ENCODE results near the gene LIMK1.
"Not testable (repeated sequence)": the region's sequence is repeated elsewhere in the genome, so short reads cannot be mapped to it uniquely, and the experiment has no call there.

The LIMK1 gene

DNA sequence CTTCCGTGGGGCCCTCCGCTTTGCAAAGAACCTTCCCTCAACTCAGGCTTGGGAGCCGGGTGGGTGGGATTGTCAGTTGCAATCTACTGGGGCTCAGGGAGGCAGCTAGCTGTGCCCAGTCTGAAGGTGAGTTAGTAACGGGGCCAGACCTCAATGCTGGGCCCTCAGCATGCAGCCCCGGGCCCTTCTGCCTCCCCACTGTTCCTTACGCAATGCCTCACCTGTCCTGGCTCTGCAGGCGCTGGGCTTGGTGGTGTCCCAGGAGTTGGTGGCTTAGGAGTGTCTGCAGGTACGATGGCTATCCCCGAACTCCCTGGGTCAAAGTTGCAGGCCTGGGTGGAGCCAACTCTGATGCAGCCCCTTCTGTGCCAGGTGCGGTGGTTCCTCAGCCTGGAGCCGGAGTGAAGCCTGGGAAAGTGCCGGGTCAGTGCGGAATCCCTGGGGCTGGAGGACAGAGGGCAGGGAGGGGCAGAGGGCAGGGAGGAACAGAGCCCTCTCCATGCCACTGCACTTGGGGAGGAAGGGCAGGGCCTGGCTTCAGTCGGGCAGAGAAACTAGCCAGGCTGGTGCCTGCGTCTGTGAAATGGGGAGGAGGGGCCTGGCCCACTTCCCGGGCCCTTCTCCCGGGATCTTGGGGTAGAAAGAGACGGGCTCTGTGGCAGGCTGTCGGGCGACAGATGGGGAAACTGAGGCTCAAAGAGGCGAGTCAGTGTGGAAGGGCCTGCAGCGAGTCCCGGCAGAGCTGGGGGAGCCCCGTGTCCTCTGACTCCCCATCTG lies 40.7 kb upstream of the LIMK1 start:
- H3K4me3 ChIP-seq (ENCODE audit: control insufficient read depth, low read depth, low read length), result no peak overlapping the region
- DNase-seq (ENCODE audit: low read depth), result no peak

DNA sequence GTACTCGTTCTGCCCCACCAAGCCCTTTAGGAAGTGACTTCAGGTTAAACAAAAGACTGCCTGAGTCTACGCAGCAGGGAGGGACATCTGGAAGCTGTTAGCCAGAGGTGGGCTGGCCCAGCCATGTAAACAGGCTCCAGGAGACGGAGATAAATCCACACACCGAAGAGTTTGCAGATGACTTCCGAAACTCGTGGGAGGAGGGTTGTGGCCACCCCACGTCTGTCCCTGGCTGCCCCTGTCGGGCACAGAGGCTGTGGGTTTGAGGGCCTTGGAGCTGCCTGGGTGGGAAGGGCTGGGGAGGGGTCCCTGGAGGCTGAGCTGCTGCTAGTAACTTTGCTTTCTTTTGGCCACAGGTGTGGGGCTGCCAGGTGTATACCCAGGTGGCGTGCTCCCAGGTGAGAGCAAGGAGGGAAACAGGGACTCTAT lies 40.1 kb upstream of the LIMK1 start:
- no peak overlapping the region for H3K4me3 ChIP-seq (ENCODE audit: control insufficient read depth, low read depth, low read length)
- TF ChIP-seq, protein P1, sequence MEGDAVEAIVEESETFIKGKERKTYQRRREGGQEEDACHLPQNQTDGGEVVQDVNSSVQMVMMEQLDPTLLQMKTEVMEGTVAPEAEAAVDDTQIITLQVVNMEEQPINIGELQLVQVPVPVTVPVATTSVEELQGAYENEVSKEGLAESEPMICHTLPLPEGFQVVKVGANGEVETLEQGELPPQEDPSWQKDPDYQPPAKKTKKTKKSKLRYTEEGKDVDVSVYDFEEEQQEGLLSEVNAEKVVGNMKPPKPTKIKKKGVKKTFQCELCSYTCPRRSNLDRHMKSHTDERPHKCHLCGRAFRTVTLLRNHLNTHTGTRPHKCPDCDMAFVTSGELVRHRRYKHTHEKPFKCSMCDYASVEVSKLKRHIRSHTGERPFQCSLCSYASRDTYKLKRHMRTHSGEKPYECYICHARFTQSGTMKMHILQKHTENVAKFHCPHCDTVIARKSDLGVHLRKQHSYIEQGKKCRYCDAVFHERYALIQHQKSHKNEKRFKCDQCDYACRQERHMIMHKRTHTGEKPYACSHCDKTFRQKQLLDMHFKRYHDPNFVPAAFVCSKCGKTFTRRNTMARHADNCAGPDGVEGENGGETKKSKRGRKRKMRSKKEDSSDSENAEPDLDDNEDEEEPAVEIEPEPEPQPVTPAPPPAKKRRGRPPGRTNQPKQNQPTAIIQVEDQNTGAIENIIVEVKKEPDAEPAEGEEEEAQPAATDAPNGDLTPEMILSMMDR (IDR thresholded peaks at IDR 0.05; ENCODE audit: control insufficient read depth, insufficient read depth, low read depth, low read length, missing control alignments), result no peak
- no peak for DNase-seq (ENCODE audit: low read depth)

More for the DNA sequence above, 40.7 kb upstream of the LIMK1 start:
- TF ChIP-seq, protein P1 (IDR thresholded peaks at IDR 0.05; ENCODE audit: control insufficient read depth, insufficient read depth, low read depth, low read length, missing control alignments), result no peak

DNA sequence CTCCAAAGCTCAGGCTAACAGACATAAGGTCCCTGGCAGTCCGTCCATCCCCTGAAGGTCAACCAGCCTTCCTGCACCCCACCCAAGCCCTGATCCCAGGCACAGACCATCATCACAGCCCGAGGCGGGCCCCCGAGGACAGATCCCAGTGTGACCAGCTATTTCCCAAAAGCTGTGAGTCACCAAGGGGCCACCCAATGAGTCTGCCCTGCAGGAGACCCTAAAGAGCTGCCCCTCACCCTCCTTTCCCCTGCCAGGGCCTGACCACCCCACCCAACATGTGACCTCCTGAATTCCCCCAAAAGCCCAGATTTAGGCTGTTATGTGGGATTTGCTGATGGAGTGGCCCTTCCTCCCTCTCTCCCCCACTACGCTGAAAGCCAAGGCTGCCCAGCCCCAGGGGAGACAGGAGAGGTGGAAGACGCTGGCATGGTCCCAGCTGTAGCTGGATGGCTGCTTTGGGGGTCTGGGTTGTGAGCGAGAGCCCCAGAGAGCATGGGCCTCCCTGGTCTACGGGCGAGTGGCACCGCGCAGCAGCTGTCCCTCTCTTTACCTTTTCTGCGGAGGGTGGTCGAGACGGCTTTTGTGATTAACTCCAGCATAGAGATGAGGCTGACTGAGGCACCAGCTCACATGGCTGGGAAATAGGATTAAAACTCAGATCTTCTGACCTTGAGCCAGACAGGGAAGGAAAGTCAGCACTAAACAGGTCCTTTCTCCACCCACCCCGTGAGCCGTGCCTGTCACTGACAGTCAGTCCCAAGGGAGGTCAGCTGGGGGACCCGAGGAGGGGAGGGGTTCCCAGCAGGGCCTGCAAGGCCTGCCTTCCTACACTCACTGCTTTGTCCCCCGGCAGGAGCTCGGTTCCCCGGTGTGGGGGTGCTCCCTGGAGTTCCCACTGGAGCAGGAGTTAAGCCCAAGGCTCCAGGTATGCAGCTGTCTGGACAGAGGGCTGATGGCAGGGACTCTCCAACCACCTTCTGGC lies 38.9 kb upstream of the LIMK1 start:
- no peak for DNase-seq (ENCODE audit: low read depth)
- TF ChIP-seq, protein P1 (IDR thresholded peaks at IDR 0.05; ENCODE audit: control insufficient read depth, insufficient read depth, low read depth, low read length, missing control alignments), result no peak

GRCh38 chr7:74046581-74046980 lies 37.0 kb upstream of the LIMK1 start:
- not testable (repeated sequence) for DNase-seq (ENCODE audit: low read depth); H3K4me3 ChIP-seq (ENCODE audit: control insufficient read depth, low read depth, low read length)

More for the DNA sequence above, 38.9 kb upstream of the LIMK1 start:
- no peak overlapping the region for H3K4me3 ChIP-seq (ENCODE audit: control insufficient read depth, low read depth, low read length)

GRCh38 chr7:74047804-74048380 lies 35.7 kb upstream of the LIMK1 start:
- H3K4me3 ChIP-seq (ENCODE audit: control insufficient read depth, low read depth, low read length), result no peak overlapping the region
- TF ChIP-seq, protein P1 (IDR thresholded peaks at IDR 0.05; ENCODE audit: control insufficient read depth, insufficient read depth, low read depth, low read length, missing control alignments), result no peak

DNA sequence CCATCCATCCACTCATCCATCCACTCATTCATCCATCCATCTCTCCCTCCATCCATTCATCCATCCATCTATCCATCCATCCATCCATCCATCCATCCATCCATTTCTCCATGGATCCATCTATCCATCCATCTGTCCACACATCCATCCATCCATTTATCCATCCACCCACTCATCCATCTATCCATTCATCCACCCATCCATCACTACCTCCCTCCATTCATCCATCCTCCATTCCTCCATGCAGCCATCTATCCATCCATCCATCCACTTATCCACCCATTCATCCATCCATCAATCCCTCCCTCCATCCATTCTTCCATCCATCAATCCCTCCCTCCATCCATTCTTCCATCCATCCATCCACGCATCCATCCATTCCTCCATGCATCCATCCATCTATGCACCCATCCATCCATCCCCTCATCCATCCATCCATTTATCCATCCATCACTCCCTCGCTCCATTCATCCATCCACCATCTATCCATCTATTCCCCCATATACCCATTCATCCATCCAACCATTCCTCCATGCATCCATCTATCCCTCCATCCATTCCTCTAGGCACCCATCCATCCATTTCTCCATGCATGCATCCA lies 34.5 kb upstream of the LIMK1 start:
- no peak for DNase-seq (ENCODE audit: low read depth)
- TF ChIP-seq, protein P1 (IDR thresholded peaks at IDR 0.05; ENCODE audit: control insufficient read depth, insufficient read depth, low read depth, low read length, missing control alignments), result no peak
- no peak overlapping the region for H3K4me3 ChIP-seq (ENCODE audit: control insufficient read depth, low read depth, low read length)

More at GRCh38 chr7:74047804-74048380, 35.7 kb upstream of the LIMK1 start:
- no peak for DNase-seq (ENCODE audit: low read depth)
